GM19467 (cell line): ENCODE measurements around the gene CLEC1B.
"Not testable (repeated sequence)": the region's sequence is repeated elsewhere in the genome, so short reads cannot be mapped to it uniquely, and the experiment has no call there.

Experiments used
- ATAC-seq: cut with Tn5 transposase; IDR thresholded peaks from one replicate; pipeline ENCODE4 v1.9.1; 2021; ENCODE audit warnings: mild to moderate bottlenecking, moderate library complexity; ENCODE audit not compliant: unreplicated experiment

Gene CLEC1B

DNA sequence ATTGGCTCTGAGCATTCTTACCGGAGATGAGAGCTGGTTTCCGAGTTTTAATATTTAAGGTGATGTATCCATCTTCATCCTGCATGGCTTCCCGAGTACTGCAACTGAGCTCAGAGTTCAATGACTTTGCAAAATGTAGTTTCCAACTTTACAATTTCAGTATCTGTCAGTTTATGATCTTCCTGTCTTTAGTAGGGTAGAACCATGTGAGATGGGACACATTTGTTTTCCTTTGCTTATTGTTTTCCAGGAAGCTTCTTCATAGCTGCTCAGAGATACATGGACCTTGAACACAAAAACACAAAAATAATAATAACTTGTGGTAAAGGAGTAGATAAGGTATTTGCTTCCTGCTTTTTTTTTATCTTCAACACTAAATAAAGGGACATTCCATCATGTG is at the start of gene CLEC1B:
Gene CLEC1B (minus strand): TSS at position 106 of the 400 bp plus-strand sequence. CDS start 21 bp downstream, at position 85.
- no peak for ATAC-seq

GRCh38 chr12:10048526-10048925 is 49.6 kb upstream of the CLEC1B start:
- no peak for ATAC-seq

- ATAC-seq: no peak
Observed at GRCh38 chr12:10042167-10042566, 43.2 kb upstream of the CLEC1B start.

DNA sequence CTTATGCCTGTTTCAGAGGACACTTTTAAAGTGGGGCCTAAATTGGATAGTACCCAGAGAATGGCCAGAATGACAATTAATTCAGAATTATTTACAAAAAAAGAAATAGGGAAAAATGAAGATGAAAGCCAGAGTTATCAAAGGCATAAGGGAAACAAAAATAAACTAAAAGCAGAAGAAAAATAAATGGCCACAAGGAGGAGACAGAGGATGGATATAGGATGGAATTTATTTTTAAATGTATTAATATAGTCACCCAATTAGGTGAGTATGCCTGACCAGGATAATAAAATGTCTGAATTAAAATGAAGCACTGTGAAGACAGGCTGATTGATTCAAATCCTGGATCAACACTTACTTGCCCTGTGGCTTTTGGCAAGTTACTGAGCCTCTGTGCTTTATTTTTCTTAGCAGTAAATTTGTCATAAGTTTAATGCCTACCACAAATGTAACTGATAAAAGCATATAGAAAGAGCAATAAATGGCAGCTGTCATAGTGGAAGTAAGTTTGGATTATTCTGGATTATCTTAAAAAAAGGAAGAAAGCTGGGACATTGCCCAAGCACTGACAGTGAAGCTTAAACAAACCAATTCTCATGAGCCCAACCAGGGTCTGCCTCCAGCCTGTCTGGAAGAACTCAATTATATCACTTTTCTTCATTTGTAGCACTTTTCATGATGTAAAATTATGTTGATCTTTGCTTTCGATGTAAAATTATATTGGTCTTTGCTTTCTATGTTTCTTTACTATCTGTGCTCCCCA is 35.0 kb upstream of the CLEC1B start:
- ATAC-seq: no peak

GRCh38 chr12:10031771-10032175 is 32.9 kb upstream of the CLEC1B start:
- no peak for ATAC-seq

GRCh38 chr12:10031321-10031720 is 32.4 kb upstream of the CLEC1B start:
- no peak for ATAC-seq

DNA sequence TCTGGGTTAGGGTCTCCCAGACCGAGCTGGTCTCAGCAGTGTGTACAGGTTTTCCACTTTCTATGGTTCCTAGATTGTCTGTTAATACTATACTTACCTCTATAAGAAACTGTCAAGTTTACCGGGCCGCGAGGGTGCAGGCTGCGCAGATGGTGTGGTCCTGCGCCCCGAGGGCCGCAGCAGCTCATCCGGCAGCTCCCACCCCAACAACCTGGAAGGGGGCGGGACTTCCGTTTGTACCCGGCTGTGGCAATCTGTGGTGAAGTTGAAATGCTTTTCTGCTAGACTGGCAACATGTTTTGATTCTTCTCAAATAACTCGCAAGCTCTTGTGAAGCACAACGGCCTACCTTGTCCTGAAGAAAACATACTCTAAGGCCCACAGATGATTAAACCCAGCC is 31.5 kb upstream of the CLEC1B start, which contains the start of gene CLEC9A:
Gene CLEC9A (plus strand): TSS at position 237 of the 400 bp plus-strand sequence. CDS start 22,006 bp downstream, outside the sequence.
- ATAC-seq: no peak

- ATAC-seq: no peak
Observed at GRCh38 chr12:10027721-10028120, 28.8 kb upstream of the CLEC1B start.

DNA sequence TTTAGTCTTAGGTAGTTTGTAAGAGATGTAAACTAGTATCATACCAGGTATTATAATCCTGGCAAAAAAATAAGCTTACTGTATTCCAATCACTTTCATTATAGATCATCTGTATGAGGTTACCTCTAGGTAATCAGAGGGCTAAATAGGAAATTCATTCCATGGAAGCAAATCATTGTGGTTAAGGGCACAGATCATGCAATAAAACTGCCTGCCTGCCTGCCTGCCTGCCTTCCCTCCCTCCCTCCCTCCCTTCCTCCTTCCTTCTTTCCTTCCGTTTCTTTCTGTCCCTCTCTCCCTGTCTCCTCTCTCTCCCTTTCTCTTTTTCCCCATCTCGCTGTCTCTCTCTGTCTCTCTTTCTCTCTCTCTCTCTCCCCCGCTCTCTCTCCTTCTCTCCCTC is 28.4 kb upstream of the CLEC1B start:
- ATAC-seq: no peak

DNA sequence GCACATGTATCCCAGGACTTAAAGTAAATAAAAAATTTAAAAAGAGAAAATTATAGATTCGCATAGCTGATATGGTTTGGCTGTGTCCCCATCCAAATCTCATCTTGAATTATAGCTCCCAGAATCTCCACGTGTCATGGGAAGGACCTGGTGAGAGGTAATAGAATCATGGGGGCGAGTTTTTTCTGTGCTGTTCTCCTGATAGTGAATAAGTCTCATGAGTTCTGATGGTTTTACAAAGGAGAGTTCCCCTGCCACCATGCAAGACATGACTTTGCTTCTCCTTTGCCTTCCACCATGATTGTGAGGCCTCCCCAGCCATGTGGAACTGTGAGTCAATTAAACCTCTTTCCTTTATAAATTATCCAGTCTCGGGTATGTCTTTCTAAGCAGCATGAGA is 27.7 kb upstream of the CLEC1B start:
- ATAC-seq: not testable (repeated sequence)

GRCh38 chr12:10025236-10025635 is 26.3 kb upstream of the CLEC1B start:
- no peak for ATAC-seq

DNA sequence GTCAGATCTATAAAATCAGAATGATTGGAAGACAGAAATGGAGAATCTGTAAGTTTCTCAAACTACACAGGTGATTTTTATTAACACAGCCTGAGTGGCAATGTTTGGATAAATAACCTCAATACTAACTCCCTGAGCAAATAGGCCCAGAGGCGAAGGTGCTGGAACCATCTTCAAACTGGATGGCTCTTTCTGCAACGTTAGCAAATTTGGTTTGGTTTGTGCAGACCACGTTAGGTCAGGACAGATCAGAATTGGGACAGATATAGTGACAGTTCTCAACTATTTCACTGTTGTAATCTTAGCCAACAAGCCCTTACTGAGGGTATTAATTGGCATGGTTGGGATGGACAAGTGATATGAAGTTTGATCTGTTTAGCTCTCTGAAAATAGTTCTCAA is 22.4 kb upstream of the CLEC1B start:
- ATAC-seq: no peak

DNA sequence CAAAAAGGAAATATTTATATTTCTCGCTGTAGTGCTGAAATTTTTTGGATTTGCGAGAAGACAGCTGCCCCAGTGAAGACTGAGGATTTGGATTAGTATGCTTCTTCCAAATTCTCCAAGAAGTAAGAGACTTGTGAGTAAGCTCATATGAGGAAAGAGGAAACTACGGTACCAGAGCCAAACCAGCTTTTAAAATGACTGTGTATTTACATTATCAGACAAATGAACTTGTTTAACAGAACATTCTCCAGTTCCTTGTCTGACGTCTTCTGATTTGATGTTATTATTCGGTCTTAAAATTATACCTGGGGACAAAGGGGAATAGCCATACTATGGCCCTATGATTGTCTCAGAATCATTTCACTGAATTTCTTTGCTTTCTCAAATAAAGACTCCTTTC is 19.5 kb upstream of the CLEC1B start:
- ATAC-seq: no peak

GRCh38 chr12:10016881-10017280 is 18.0 kb upstream of the CLEC1B start:
- no peak for ATAC-seq

GRCh38 chr12:10015450-10015849 is 16.5 kb upstream of the CLEC1B start:
- no peak for ATAC-seq

DNA sequence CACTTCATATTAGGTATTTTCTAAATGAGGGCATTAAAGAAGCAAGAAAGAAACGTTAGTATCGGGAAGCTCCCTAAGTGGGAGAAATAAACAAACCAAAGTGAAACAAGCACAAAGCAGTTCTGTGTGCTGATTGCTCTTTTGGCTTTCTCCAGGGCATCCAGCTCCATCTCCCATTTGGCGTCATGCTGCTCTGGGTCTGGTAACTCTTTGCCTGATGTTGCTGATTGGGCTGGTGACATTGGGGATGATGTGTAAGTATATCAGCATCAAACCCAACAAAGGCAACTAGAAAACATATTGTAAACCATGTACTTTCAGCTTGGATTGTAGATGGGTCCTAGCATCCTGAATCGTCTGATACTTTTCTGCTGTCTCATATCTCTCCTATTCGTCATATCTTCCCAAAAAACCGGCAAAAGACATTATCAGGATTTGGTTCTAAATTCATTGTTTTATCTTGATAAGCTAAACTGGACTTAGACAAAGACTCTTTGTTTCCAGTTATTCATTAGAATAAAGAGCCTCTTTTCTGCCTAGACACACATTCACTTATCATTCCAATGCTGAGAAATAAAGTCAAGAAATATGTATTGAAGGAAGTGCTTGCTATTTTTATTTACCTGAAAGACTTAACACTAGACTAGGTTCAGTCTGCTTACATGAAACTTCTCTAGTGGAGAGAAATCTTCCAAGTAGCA is 13.9 kb upstream of the CLEC1B start:
- no peak for ATAC-seq

- ATAC-seq: no peak
Observed at GRCh38 chr12:10001171-10001776, 2.4 kb upstream of the CLEC1B start.

GRCh38 chr12:9992296-9992695 is 6.6 kb downstream of the CLEC1B start:
- no peak for ATAC-seq

DNA sequence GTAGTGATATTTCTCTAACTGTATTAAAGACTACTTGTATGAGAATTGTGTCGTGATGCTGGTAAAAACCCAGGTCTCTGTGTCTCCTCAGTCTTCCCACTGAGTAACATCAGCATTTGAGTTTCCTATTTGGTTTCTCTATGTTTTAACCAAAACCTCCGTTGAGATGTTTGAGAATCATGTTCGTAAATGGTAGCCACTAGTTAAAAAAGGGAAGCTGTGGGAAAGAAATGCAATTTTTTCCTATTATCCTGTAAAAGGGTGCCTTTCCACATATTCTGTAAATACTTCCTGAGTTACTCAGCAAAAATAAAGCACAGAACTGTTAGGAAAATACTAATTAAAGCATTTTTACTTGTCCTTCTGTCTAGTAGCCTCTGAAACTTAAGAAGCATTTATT is 7.0 kb downstream of the CLEC1B start:
- no peak for ATAC-seq

DNA sequence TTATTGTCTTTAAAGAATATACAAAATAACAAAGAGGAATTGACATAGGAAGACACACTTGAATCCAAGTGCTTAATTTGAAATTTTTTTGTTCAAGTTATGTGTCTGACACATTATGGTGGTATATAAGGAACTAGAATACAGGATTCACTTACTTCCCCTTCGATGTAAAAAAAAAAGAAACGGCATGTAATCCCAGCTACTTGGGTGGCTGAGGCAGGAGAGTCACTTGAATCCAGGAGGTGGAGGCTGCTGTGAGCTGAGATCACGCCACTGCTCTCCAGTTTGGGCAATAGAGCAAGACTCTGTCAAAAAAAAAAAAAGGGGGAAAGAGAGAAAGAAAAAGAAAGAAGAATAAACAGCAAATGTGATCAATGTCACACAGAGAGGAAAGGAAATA is 18.8 kb downstream of the CLEC1B start:
- no peak for ATAC-seq

GRCh38 chr12:9977916-9978315 is 21.0 kb downstream of the CLEC1B start:
- ATAC-seq: no peak

DNA sequence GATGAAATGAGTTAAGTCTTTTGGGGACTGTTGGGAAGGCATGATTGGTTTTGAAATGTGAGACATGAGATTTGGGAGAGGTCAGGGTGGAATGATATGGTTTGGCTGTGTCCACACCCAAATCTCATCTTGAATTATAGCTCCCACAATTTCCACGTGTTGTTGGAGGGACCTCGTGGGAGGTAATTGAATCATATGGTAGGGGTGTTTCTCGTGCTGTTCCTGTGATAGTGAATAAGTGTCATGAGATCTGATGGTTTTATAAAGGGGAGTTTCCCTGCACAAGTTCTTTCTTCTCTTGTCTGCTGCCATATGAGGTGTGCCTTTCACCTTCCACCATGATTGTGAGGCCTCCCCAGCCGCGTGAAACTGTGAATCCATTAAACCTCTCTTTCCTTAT is 22.3 kb downstream of the CLEC1B start:
- ATAC-seq: not testable (repeated sequence)
